ENCODE measurements around the gene ROCK1. TPM values are rescaled to one million over a fixed set of nuclear protein-coding genes. Genes with fewer than 3 reads are reported as not detected.
A peak's percentile ranks its signal among the peaks of the same experiment; 100 is the strongest.

Gene ROCK1
- total RNA-seq, 4 donors from 2014 or later = 50.2 to 99.1 (median 58.7) TPM

GRCh38 chr18:21132398-21132918, 20.8 kb upstream of the ROCK1 start:
- no peak for ATAC-seq (ENCODE audit: low FRiP score)
- TF ChIP-seq CTCF (IDR thresholded peaks at IDR 0.05) = no peak
- no peak for DNase-seq (ENCODE audit: low spot score)

- no peak for TF ChIP-seq CTCF (IDR thresholded peaks at IDR 0.05)
- DNase-seq (ENCODE audit: low spot score) (no peak), ATAC-seq (ENCODE audit: low FRiP score) (no peak)
Measured at GRCh38 chr18:21131698-21132227, 20.1 kb upstream of the ROCK1 start.

- ATAC-seq (ENCODE audit: low FRiP score) = no peak
- no peak for TF ChIP-seq CTCF (IDR thresholded peaks at IDR 0.05)
- DNase-seq (ENCODE audit: low spot score) = no peak
Measured at GRCh38 chr18:21129566-21130216, 18.1 kb upstream of the ROCK1 start.

GRCh38 chr18:21123290-21123926, 11.8 kb upstream of the ROCK1 start:
- no peak for ATAC-seq (ENCODE audit: low FRiP score)
- no peak for DNase-seq (ENCODE audit: low spot score)
- TF ChIP-seq CTCF (IDR thresholded peaks at IDR 0.05) = no peak

GRCh38 chr18:21118806-21119205, 7.2 kb upstream of the ROCK1 start:
- ATAC-seq (ENCODE audit: low FRiP score) (no peak), DNase-seq (ENCODE audit: low spot score) (no peak)
- TF ChIP-seq CTCF (IDR thresholded peaks at IDR 0.05) = no peak

GRCh38 chr18:21117409-21118131, 6.0 kb upstream of the ROCK1 start:
- DNase-seq (ENCODE audit: low spot score) = no peak
- no peak for TF ChIP-seq CTCF (IDR thresholded peaks at IDR 0.05)
- peak; percentile 95 for ATAC-seq (ENCODE audit: low FRiP score)

Measured in omental fat pad (tissue), 4 donors.